Measurements from ENCODE around the gene GRIK1. TPM values are rescaled to one million over a fixed set of nuclear protein-coding genes. Genes with fewer than 3 reads are reported as not detected.

The GRIK1 gene
- total RNA-seq, 2 donors from 2014 or later, result 0.11 TPM; not detected in 1

GRCh38 chr21:29892379-29892778 is 47.4 kb downstream of the GRIK1 start:
- no peaks in the 10 kb centered on the region for H3K4me1 ChIP-seq
- TF ChIP-seq, protein P1, sequence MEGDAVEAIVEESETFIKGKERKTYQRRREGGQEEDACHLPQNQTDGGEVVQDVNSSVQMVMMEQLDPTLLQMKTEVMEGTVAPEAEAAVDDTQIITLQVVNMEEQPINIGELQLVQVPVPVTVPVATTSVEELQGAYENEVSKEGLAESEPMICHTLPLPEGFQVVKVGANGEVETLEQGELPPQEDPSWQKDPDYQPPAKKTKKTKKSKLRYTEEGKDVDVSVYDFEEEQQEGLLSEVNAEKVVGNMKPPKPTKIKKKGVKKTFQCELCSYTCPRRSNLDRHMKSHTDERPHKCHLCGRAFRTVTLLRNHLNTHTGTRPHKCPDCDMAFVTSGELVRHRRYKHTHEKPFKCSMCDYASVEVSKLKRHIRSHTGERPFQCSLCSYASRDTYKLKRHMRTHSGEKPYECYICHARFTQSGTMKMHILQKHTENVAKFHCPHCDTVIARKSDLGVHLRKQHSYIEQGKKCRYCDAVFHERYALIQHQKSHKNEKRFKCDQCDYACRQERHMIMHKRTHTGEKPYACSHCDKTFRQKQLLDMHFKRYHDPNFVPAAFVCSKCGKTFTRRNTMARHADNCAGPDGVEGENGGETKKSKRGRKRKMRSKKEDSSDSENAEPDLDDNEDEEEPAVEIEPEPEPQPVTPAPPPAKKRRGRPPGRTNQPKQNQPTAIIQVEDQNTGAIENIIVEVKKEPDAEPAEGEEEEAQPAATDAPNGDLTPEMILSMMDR (IDR thresholded peaks at IDR 0.05), result no peak
- H3K27ac ChIP-seq, result no peak overlapping the region
- no peak overlapping the region for H3K9ac ChIP-seq (ENCODE audit: low read depth in 2 of 2, low read length in 2 of 2)
- H3K27me3 ChIP-seq, result no peaks in the 10 kb centered on the region
- intact Hi-C loops (cut with DNase I), result no loop called here
- DNase-seq, result no peak
- H3K4me3 ChIP-seq, result no peak overlapping the region
- no peaks in the 10 kb centered on the region for H3K36me3 ChIP-seq
- H3K9me3 ChIP-seq, result no peaks in the 10 kb centered on the region

- no peak overlapping the region for H3K4me3 ChIP-seq
- H3K27ac ChIP-seq, result no peak overlapping the region
- DNase-seq, result no peak
- intact Hi-C loops (cut with DNase I), result no loop called here
- no peaks in the 10 kb centered on the region for H3K4me1 ChIP-seq
- H3K9ac ChIP-seq (ENCODE audit: low read depth in 2 of 2, low read length in 2 of 2), result no peak overlapping the region
- TF ChIP-seq, protein P1 (IDR thresholded peaks at IDR 0.05), result no peak
- H3K9me3 ChIP-seq, result no peaks in the 10 kb centered on the region
- H3K27me3 ChIP-seq, result no peaks in the 10 kb centered on the region
- no peaks in the 10 kb centered on the region for H3K36me3 ChIP-seq
Measured at GRCh38 chr21:29888437-29888836, 51.4 kb downstream of the GRIK1 start.

GRCh38 chr21:29887313-29888009 is 52.3 kb downstream of the GRIK1 start:
- DNase-seq, result no peak
- H3K27me3 ChIP-seq, result no peaks in the 10 kb centered on the region
- no peak overlapping the region for H3K27ac ChIP-seq
- TF ChIP-seq, protein P1 (IDR thresholded peaks at IDR 0.05), result no peak
- H3K36me3 ChIP-seq, result no peaks in the 10 kb centered on the region
- H3K4me1 ChIP-seq, result no peaks in the 10 kb centered on the region
- intact Hi-C loops (cut with DNase I), result no loop called here
- H3K9me3 ChIP-seq, result no peaks in the 10 kb centered on the region
- H3K4me3 ChIP-seq, result no peak overlapping the region
- no peak overlapping the region for H3K9ac ChIP-seq (ENCODE audit: low read depth in 2 of 2, low read length in 2 of 2)

DNA sequence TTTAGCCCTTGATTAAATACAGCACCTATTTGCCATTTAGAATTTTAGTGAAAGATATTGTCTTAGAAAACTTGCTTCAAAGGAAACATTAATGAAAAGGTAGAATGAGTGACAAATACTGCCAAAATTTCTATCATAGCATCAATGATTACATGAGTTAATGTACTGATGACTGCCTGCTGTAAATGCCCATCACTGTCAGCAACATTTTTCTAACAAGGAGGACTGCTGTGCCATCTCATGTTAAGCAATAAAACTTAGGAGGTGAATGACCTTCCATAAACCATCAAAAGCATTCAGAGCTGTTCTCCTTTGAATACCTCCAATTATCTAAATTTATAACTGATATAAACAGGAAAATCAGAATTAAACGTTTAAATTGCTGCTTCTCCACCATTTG is 54.3 kb downstream of the GRIK1 start:
- intact Hi-C loops (cut with DNase I), result no loop called here
- Histone ChIP-seq H3K4me3 (no peak overlapping the region), H3K4me1 (no peaks in the 10 kb centered on the region)

DNA sequence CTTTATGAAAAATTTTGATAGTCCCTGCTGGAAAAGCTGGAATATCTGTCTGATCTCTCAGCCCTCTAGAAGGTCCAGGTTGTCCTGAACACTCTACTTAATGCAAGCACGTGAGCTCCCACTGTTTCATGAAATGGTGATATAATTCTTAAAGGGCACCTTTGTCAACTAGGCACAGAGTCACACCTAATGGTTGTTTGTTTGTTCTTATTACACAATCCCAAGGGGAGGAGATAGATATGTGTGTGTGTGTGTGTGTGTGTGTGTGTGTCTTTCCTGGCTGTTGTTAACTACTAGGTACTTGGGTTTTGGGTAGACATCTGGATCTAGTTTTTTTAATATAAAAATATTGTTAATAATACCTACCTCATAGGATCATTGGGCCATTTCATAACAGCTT is 63.9 kb downstream of the GRIK1 start:
- no peak overlapping the region for H3K9ac ChIP-seq (ENCODE audit: low read depth in 2 of 2, low read length in 2 of 2)
- no peaks in the 10 kb centered on the region for H3K4me1 ChIP-seq
- TF ChIP-seq, protein P1 (IDR thresholded peaks at IDR 0.05), result no peak
- no peaks in the 10 kb centered on the region for H3K36me3 ChIP-seq
- H3K27me3 ChIP-seq, result no peaks in the 10 kb centered on the region
- no peaks in the 10 kb centered on the region for H3K9me3 ChIP-seq
- no peak overlapping the region for H3K27ac ChIP-seq
- no peak for DNase-seq
- H3K4me3 ChIP-seq, result no peak overlapping the region
- intact Hi-C loops (cut with DNase I), result no loop called here

More for the DNA sequence above, 54.3 kb downstream of the GRIK1 start:
- Histone ChIP-seq H3K27ac (no peak overlapping the region), H3K36me3 (no peaks in the 10 kb centered on the region), H3K9ac (ENCODE audit: low read depth in 2 of 2, low read length in 2 of 2) (no peak overlapping the region), H3K9me3 (no peaks in the 10 kb centered on the region), H3K27me3 (no peaks in the 10 kb centered on the region)
- no peak for DNase-seq
- TF ChIP-seq, protein P1 (IDR thresholded peaks at IDR 0.05), result no peak

Data from colonic mucosa (tissue), 4 donors.